ENCODE measurements around the gene LHFPL2.

LHFPL2 gene

GRCh38 chr5:78523314-78524193, 125.0 kb downstream of the LHFPL2 start:
- no peak for DNase-seq (ENCODE audit: low read depth, low spot score)

GRCh38 chr5:78522476-78523260, 125.9 kb downstream of the LHFPL2 start:
- DNase-seq (ENCODE audit: low read depth, low spot score), result no peak

- DNase-seq (ENCODE audit: low read depth, low spot score), result no peak
Observed at GRCh38 chr5:78521455-78521854, 127.1 kb downstream of the LHFPL2 start.

DNA sequence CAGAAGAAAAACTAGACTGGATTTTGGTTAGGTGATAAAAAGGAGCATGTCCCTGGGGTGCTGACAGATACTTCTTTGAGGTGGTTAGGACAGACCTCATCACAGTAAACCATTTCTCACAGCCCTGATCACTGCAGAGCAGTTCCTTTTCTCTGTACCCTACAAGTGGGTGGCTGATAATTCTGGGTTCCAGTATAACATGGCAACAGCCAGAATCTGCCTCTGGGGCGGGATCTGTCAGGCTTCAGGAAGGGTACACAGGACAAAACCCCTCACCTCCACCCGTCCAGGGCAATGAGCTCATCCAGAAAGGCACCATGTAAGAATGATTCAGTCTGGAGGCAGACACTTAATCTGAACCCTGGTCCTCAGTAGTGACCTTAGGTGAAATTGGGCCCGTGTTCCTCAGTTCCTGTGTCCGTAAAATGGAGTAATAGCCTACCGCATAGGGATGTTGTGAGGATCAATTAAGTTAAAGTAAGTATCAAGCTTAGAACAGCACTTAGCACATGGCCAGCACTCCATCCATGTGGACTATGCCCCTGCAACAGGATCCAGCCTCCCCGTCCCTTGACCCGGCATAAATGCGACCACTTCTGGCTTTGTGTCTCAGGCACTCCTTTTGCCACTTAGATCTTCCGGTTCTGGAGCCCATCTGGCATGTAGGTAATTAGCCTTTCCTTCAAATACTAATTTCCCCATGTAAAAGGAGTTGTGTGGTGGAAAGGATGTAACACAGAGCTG, 129.2 kb downstream of the LHFPL2 start:
- DNase-seq (ENCODE audit: low read depth, low spot score), result no peak

GRCh38 chr5:78518365-78519197, 130.0 kb downstream of the LHFPL2 start:
- DNase-seq (ENCODE audit: low read depth, low spot score), result no peak

DNA sequence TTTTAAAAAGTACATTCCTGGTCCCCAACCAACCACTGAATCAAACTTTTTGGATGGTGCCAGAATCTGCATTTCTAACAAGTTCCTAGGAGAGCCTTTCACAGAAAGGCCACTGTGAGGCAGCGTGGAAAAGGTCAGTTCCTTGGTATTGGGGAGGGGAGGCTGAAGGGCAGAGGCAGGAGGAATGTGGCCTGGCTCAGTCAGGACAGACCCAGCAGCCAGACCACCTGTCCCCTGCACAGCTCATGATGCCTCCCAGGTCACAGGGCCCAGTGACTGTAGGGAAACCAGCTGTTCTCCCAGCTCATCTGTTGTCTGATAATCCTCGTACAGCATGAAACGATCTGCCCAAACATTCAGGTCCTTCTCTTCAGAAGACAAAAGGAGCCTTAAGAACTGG, 132.9 kb downstream of the LHFPL2 start:
- no peak for DNase-seq (ENCODE audit: low read depth, low spot score)

DNA sequence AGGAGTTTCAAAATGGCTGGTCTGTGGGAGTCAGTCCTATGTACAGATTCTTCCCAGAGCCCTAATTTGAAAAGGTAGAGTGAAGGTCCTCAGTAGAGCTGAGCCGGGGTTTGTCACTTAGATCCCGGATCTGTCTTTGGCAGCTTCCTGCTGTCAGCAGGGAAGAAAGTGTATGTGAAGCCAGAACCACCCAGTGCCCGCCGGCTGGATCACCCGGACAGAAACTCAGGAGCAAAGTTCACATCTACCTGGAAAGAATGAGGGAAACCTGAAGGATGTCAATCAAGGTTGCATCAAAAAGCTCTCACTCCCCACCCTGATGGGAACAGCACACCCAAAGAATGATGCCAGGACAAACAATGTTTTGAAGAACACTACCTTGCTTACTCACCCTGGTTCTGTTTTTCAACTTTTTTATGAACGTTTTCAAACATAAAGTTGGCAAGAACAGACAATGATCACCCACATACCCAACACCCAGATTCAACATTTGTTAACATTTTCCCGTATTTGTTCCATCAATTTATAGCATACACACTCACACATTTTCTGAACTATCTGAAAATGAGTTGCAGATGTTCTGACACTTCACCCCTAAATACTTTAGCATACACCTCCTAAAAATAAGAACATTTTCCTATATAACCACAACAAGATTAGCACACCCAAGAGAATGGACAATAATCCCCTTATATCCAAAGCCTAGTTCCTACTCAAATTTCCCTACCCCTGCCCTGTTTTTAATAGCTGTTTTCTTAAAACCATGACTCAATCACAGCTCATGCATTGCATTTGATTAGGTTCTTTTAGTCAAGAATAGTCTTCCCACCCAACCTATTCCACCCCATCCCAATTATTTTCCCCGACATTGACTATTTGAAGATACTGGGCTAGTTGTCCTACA, 133.9 kb downstream of the LHFPL2 start:
- no peak for DNase-seq (ENCODE audit: low read depth, low spot score)

GRCh38 chr5:78513441-78513840, 135.1 kb downstream of the LHFPL2 start:
- DNase-seq (ENCODE audit: low read depth, low spot score), result no peak

GRCh38 chr5:78512435-78512834, 136.1 kb downstream of the LHFPL2 start:
- DNase-seq (ENCODE audit: low read depth, low spot score), result no peak

GRCh38 chr5:78511121-78511906, 137.3 kb downstream of the LHFPL2 start:
- DNase-seq (ENCODE audit: low read depth, low spot score), result no peak

- DNase-seq (ENCODE audit: low read depth, low spot score), result no peak
Observed at GRCh38 chr5:78509884-78510769, 138.4 kb downstream of the LHFPL2 start.

GRCh38 chr5:78509145-78509865, 139.3 kb downstream of the LHFPL2 start:
- DNase-seq (ENCODE audit: low read depth, low spot score), result no peak

DNA sequence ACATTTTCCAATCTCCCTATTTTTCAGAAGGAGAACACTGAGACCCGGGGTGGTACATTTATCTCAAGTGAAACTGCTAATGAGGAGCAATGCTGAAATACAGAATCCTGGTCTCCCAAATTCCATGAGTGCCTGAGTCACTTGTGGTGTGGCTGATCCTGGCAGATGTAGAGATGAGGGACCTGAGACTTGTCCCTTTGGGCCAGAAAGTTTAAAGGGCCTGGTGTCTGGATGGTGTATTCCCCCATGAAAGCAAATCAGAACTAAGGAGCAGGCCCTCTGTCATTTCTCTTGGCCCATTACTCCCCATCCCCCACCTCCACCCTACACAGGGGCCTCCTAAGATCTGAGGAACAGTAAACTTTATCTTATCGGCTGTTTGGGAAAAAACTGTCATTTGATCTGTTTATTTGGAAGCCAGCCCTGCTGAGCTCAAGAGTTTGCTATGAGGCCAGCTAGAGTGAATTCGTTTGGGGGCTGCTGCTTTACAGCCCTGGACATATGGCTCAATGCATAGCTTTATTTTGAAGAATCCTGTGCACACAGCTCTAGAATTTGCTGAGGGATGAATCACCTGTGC, 140.3 kb downstream of the LHFPL2 start:
- no peak for DNase-seq (ENCODE audit: low read depth, low spot score)

DNA sequence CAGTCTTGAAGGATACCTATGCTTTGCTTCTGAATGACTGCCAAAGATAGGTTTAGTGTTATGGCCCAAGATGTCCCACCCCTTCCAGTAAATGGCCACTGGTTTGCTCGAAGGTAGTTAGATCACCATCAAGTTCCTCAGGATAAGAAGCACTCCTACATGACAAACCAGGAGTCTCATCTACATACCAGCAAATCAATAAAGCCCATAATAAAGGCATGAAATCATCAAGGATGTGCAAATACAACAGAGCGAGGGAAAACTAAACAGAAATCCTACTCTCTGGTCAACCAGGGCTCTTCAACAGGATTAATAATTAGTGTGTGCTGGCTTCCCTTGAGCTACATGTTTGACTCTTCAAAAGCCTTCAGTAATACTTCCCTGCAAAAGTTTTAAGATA, 141.0 kb downstream of the LHFPL2 start:
- no peak for DNase-seq (ENCODE audit: low read depth, low spot score)

- DNase-seq (ENCODE audit: low read depth, low spot score), result no peak
Observed at GRCh38 chr5:78506261-78507024, 142.1 kb downstream of the LHFPL2 start.

- no peak for DNase-seq (ENCODE audit: low read depth, low spot score)
Observed at GRCh38 chr5:78505860-78506259, 142.7 kb downstream of the LHFPL2 start.
